ENCODE results near the gene SOS2.

The SOS2 gene

DNA sequence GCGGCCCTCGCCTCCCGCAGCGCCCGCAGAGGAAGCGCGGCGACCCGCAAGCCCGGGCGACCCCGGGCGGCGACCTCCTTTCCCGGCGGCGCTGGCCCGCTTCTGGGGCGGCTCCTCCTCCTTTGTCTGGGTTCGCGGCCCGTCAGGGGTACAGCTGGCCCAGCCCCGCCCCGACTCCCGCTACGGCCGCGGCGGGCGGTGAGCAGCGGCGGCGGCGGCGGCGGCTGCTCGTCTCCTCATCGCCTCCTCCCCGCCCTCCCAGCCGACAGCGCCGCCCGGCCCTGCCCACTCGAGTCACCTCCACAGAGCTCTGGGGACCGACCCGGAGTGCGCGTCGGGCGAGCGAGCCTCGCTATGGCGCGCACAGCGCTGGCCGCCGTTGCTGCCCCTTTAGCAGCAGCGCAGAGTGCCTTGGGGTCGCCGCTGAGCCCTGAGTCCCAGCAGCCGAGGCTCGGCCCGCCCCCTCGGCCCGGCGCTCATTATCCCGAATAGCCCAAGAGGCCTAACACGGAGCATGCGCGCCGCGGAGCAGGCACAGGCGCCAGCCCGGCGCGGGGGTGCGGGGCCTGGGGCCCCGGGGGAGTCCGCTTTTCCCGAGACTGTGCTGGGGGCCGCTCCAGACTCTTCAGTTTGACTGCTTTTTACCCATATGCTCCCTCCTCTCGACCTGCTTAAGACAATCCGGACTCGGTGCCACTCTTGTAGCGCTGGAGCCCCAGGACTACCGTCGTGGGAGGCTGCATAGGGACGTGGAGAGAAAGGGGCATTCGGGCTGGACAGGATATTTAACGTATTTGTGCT is at the start of gene SOS2:
SOS2 (minus strand) TSS at position 104 of the 801 bp plus-strand sequence. CDS start 295 bp downstream, outside the sequence.
- DNase-seq: peak; percentile 87

DNA sequence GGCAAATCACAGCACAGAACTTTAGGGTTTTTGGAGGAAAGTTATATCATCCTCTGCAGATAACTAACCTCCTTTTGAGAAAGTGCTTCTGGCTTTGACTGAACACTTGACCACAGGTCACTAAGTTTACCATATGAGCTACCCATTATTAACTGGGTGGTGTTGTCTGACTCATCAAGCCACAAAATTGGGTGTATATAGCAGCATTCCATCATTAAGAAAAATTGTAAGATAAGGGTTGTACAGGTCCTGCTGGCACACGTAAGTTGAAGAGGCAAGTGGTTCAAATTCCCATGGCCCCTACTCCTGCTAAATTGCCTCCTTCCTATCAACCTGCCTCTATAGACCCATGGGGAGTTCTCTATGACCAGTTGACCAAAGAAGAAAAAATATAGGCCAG is 41.1 kb upstream of the SOS2 start:
- DNase-seq: no peak

DNA sequence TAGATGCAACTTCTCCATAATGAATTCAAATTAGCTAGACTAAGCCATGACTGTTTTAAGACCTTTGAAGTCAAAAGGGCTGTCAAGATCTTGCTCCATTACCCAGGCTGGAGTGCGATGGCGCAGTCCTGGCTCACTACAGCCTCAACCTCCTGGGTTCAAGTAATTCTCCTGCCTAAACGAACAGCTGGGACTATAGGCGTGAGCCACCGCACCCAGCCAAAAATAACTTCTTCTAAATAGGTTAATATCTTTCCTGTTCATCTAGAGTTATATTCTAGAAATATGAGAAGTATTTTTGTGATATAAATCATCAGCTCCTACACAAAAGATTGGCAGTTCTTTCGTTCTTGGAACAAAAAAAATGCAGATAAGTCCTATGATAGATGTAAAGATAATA is 39.6 kb upstream of the SOS2 start:
- no peak for DNase-seq

DNA sequence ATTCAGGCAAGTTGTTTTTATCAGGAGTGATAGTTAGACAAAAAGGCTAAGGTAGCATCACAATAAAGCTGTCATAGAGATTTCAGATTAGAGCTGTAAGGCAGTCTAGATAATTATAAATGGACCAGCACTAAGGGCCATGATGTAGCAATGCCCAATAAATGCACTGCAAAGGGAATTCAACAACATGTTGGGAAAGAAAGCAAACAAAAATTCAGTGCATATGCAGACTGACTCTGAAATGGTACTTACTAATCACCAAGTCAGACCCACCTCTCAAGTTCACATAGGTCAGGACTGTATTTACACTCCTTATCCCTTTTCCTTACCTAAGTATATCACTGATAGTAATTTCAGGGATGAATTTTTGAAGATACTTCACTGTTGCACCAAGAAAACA is 33.7 kb upstream of the SOS2 start:
- DNase-seq: no peak

DNA sequence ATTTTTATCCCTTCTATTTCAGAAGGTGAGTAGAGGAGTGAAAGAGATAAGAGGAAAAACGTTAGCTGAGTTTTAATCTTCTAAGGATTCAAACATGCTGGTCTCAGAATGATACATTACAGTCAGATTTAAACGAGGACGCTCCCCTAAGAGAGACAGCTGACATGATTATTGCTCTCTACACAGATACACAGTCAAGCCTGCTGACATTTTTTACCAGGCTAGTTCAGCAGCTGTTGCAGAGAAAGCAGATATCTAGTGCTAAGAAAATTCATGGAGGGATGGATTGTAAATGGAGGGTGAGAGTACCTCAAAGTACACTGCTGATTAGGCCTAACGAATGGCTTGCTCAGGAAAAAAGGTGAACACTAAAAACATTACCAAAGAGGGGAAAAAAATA is 31.9 kb upstream of the SOS2 start:
- DNase-seq: no peak

DNA sequence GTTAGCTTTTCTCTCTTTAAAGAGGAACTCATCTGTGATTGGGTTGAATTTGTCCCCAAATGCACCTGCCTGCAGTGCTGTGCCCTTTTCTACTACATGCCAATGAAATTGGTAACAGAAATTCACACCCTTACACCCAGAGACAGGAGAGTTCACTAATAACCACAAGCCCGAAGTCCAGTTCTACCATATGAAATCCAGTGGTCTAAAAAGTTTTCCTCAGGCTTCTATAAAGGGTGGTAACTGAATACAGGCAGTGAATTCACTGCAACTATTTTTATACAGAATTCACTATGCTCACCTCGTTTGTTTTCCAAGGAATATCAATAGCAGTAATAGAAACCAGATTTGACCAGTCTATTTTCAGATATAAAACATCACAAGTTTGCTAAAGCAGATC is 31.5 kb upstream of the SOS2 start:
- no peak for DNase-seq

DNA sequence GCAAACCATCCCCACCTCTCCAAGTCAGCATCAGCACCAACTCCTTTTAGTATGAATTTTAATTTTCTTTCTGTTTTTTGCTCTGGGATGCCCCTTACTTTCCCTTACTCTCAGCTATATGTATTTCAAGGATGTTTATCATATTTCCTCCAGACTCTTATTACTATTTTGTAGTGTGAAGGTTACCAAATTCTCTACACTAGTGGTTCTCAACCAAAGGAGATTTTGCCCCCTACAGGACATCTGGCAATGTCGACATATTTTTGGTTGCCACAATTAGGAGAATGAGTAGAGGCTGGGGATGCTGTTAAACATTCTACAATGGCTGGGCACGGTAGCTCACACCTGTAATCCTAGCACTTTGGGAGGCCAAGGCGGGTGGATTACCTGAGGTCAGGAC is 29.1 kb upstream of the SOS2 start:
- peak; percentile 55 for DNase-seq

DNA sequence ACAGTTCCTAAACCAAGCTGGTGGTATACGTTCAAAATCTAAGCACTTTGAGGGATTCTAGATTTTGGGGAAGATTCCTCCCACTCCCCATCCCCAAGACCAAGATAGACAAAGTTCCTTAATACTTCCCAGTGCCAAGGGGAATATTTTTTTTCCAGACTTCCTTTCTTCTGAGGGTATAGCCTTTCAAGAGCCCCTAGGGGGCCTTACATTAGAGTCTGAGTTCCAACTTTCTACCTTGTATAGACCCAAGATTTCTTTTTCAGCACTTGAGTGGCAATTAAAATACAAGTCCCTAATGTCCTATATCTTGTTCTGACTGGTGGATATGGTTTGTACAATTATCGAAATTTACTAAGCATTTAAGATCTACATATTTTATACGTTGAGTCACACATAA is 28.7 kb upstream of the SOS2 start:
- no peak for DNase-seq

DNA sequence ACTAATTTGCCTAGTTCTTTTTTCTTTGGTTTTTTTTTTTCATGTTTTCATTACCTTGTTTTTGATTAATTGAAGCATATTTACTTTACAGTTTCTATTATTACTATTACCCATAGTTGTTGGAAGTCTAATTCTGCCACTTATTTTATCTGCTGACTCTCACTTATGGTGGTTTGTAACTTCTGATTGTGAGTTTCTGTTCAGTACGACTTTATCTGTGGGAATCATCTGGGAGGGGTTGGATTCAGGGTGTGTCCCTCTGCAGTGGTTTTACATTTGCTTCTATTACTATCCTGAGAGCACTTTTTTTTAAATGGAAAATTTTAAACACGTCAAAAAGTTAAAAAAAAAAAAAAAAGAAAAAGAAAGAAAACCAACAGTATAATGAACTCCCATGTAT is 26.4 kb upstream of the SOS2 start:
- no peak for DNase-seq

DNA sequence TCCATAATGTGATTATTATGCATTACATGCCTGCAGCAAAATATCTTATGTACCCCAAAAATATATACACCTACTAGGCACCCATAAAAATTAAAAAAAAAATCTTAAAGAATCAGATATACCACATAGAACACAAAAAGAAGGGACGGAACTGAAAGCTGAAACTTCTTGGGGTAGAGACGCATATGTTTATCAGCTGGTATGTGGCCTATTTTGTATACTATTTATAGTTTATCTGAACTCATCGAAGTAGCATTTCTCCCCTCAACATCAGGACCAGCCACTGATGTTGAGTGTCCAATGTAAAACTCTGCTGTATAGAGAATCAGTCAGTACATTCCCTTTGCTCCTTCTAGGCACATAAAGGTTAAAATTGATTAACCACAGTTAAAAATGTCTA is 22.9 kb upstream of the SOS2 start:
- DNase-seq: no peak

DNA sequence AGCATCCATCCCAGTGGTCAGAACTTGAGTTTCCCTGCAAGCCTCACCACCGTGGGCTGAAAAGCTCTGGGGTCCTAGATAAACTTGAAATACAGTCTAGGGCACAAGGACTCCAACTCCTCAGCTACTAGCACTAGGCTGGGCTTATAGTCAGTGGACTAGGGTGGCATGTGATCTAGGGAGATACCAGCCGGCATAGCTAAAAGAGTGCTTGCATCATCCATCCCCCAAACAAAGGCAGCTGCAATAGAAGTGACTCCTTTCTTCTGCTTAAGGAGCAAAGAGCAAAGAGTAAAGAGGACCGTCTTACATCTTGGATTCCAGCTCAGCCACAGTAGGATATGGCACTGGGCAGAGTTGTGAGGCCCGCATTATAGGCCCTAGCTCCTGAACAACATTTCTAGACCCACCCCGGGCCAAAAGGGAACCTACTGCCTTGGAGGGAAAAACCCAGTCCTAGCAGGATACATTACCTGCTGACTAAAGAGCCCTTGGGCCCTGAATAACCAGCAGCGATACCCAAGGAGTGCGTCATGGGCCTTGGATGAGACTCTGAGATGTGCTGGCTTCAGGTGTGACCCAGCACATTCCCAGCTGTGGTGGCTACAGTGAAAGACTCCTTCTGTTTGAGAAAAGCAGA is 17.9 kb upstream of the SOS2 start:
- DNase-seq: no peak

DNA sequence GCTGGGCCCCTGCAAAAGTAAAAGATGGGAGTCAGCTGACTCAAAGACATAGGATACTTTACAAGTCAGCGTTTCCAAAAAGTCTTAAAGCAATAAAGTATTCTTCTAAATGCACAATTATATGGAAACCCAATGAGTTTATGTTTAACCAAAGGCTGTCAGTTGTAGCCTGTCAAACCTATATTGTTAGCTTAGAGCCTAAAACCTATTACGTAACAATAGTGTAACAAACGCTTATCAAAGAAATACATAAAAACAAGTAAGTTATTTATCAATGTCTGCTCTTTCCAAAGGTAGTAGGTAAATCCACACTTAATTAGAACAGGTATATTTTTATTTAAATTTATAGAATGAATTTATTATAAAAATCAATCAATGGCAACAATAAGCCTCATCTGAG is 15.9 kb upstream of the SOS2 start:
- no peak for DNase-seq

DNA sequence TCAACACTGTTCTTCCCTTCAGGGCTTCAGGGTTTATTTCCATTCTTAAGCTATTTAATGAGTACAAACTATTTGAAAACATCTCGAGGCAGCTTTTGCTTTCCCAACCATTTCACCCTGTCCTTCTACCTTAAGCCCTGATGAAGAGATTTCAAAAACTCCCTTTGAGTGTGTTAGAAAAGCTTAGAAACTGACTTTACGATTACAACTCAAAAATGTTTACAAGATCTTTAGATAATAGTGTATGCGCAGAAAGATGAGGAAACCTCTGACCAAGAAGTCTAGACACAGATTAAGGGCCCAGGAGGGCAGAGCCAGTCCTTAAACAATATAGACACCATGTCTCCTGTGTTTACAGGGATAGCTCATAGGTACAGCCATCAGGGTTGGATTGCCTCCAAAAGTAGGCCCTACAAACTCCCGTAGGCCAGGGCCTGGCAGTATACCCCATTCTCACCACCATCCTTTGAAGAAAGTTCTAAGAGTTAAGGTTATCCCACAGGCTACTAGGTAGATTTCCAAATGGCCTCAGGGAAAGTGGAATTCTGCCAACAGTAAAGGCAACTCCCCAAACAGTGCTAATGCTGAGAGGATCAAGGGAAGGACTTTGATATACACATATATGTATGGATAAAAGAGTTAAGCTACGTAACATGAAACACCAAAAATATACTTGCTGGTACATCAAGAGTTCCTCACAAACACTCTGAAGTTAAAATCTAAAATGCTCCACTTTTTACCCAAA is 11.4 kb upstream of the SOS2 start:
- DNase-seq: no peak

DNA sequence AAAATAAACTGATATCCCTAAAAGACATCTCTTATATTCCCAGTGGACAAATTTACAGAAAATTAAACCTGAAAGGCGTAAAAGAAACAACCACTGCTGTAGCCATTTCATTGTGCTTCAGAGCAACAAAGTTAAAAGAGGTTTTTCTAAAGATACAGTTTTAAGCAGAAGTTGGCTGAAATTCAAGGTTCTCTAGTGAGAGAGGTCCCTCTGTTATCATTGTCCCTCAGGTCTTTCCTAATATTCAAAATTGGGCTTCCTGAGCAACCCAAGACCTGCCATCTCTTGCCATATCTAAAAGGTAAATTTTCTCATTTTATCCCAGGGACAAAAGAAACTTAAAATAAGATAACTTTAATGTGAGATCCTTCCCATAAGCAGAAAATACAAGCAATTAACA is 10.7 kb upstream of the SOS2 start:
- no peak for DNase-seq

DNA sequence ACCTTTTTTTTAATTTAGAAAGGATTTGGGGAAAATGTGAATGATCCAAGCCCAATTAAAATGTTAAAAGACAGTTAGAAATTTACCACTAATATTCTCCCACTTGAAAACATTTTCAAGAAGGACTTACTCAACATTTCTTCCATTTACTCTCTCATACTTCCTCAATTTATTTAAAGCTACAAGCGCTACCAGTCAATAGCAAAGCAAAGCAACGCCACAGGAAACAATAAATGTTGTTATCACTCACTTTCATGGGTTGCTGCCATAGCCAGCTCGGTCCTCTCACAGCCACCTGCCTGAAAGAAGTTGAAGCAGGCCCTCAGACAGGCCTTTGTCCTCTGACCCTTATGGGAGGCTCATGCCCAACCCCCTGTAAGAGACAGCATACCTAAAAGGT is 6.0 kb upstream of the SOS2 start:
- DNase-seq: no peak

DNA sequence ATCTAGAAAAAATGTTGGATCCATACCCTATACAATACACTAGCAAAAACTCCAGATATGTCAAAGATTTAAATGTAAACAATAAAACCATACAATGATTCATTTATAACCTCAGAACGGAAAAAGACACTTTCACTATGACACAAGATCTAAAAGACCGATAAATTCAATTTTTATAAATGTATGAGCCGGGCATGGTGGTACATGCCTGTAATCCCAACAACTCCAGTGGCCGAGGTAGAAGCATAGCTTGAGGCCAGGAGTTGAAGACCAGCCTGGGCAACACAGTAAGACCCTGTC is 2.5 kb upstream of the SOS2 start:
- DNase-seq: no peak

DNA sequence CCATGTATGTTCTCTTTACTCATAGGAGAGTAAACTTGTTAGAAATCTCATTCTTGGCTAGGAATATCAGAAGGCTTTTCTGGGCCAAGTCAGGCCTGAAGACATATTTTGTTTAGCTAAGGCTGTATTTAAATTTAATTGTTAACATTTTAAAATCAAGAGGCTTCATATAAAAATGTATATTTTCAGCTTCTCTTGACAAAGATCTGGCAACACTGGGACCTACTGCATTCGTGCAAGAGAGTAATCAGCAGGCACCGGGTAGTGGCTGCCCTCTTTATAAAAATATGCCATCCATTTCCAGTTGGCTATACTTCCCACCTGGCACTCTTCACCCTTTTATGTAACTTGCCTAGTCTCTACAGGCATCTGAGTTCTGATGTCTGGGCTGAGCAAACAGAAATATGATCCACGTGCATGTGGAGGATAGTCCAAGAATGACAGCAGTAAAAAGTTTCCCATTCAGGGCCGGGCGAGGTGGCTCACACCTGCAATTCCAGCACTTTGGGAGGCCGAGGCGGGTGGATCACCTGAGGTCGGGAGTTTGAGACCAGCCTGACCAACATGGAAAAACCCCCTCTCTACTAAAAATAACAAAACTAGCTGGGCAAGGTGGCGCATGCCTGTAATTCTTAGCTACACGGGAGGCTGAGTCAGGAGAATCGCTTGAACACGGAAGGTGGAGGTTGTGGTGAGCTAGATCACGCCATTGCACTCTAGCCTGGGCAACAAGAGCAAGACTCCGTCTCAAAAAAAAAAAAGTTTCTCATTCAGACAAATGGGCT is 2.0 kb upstream of the SOS2 start:
- peak; percentile 19 for DNase-seq

DNA sequence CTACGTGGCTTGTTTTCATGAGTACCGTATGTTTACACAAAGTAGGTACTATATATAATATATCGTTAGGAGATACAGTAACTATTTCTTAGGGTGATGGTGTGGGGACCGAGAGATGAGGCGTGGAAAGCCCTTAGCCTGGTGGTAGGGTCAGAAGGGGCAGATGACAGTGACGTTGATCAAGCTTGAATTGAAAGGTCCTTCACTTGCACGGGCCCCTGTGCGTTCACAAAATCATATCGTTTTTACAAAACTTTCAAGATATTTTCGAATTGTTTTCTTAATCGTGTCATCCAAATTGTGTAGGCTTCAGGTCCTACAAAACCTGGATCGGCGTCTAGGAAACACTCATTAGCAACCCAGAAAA is 881 bp upstream of the SOS2 start:
- no peak for DNase-seq

DNA sequence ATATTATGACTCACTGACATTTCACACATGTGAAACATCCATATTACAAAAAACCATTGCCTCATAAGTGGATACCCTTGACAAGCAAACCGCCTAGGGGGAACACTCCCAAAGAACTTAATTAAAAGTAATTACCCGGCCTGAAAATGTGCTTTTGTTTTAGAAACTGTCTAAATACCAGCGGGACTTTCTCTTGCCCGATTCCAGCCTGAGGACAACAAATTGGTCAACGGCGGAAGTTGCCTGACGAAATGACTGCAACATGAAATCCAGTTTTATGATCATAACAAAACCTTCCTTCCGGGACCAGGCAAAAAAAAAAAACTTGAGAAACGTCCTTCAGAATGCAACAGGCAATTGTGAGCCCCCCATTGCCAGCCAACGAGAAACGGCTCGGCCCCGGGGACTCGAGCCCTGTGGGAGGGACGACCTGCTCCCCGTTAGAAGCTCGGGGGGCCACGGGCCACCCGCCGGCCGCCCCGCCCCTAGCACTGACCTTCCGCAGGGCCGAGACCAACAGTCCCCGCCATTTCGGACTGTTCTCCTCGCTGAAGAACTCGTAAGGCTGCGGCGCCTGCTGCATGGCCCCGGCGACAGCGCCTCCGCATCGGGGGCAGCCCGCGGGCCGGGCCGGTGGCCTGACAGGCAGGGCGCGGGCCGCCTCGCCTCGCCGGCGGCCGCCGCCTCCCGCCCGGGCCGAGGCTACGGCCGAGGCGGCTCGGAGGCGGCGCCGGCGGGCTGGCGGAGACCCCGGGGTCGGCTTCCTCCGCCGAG is 490 bp downstream of the SOS2 start:
- DNase-seq: peak; percentile 46

DNA sequence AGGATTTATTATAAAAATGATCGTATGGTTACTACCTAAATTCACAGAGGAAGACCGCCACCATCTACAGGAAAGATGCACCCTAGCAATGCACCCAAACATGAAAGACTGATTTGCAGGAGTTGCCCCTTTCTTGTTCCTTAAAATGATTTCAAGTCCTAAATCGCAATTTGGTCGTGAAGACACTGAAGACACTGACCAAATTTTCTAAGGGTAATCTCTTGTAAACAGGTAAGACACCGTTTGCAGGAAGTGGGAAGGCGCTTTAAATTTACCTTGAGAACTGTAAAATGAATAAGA is 1.0 kb downstream of the SOS2 start:
- no peak for DNase-seq

DNA sequence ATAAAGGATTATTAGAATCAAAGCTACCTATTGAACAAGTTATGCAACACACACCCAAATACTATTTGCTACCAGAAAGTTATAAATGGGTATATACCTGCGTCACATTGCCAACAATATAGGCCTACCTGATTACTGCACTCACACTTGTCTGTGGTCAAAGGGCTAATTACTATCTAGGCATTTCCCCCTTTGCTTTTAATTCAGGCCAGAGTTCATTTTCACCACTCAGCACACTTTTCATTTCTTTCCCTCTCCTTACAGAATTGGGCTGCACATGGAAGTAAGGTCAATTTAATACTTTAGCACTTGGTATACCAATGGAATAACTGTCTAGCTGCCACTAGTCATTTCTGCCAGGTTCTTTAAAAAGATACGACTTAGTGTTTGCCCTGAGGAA is 1.7 kb downstream of the SOS2 start:
- DNase-seq: no peak

DNA sequence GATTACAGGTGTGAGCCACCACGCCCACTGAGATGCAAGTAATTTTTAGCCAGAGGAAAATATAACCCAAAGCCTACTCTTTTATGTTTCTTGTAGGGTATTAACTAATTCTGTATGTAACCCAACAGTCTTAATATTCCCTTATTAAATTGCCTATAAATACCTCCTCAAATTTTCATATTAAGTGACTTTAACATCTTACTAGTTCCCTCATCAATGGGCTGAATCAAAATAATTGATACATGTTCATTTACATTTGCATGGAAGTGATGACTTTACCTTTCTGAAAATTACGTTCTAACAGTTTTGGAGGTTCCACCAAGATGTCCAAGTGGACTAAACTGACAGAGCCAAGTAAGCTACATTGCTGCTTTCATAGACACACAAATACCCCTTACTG is 3.1 kb downstream of the SOS2 start:
- DNase-seq: no peak

DNA sequence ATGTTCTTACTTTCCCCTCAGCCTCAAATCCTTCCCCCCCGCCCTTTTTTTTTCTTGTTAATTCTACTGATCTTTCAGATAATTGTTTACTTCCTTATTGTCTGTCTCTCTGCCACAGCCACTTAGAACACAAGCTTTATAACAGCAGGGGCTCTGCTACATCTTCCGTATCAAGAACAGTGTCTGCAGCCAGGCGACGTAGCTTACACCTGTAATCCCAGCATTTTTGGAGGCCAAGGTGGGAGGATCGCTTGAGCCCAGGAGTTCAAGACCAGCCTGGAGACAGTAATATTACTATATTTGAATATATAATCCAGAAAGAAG is 5.4 kb downstream of the SOS2 start:
- no peak for DNase-seq
